Measurements from ENCODE around the gene SPATA13. TPM values are rescaled to one million over a fixed set of nuclear protein-coding genes. Genes with fewer than 3 reads are reported as not detected.

The SPATA13 gene
- total RNA-seq, 3 donors from 2014 or later (not counting 1 experiment from before 2014, with no cell fraction given): 108 to 141 (median 141) TPM

GRCh38 chr13:24178847-24179485, 18.4 kb downstream of the SPATA13 start:
- Mint-ChIP-seq H3K36me3 (peaks cover 6% of the 10 kb centered on the region), H3K4me3 (no peak overlapping the region), H3K27ac (no peak overlapping the region), H3K27me3 (ENCODE audit: low read depth in 2 of 2) (peaks cover 0 to 7% of the 10 kb centered on the region in 2 donors), H3K9me3 (peaks cover 2% of the 10 kb centered on the region in 2 donors), H3K4me1 (peaks cover 10 to 13% of the 10 kb centered on the region in 2 donors)
- no peaks in the 10 kb centered on the region for H3K36me3 ChIP-seq (ENCODE audit: control insufficient read depth, insufficient read depth, low read length)
- H3K27ac ChIP-seq (ENCODE audit: low read length): no peak overlapping the region
- DNase-seq: no peak
- intact Hi-C loops (cut with micrococcal nuclease): no loop called here
- H3K4me3 ChIP-seq (ENCODE audit: low read length): no peak overlapping the region
- ATAC-seq: no peak
- peaks cover 5% of the 10 kb centered on the region for H3K4me1 ChIP-seq (ENCODE audit: control insufficient read depth, insufficient read depth, low read length)
- no peaks in the 10 kb centered on the region for H3K27me3 ChIP-seq (ENCODE audit: control insufficient read depth, insufficient read depth, low read length)
- WGBS (ENCODE audit: insufficient coverage): 87% methylated on average over 2 of the region's 2 CpGs
- no peak for TF ChIP-seq CTCF (IDR thresholded peaks at IDR 0.05)
- H3K9me3 ChIP-seq (ENCODE audit: control insufficient read depth, insufficient read depth, low read length): peaks cover 6% of the 10 kb centered on the region

- DNase-seq: no peak
- no peak overlapping the region for H3K4me3 Mint-ChIP-seq
- ATAC-seq: no peak
These were observed 18.9 kb downstream of the SPATA13 start for GRCh38 chr13:24179486-24179850.

GRCh38 chr13:24180750-24181377, 20.3 kb downstream of the SPATA13 start:
- intact Hi-C loops (cut with micrococcal nuclease): no loop called here
- H3K27me3 Mint-ChIP-seq (ENCODE audit: low read depth in 2 of 2): peaks cover 0 to 2% of the 10 kb centered on the region in 2 donors
- 95% methylated on average over 4 of the region's 5 CpGs for WGBS (ENCODE audit: insufficient coverage)
- no peak overlapping the region for H3K4me3 Mint-ChIP-seq
- peaks cover 2% of the 10 kb centered on the region in 2 donors for H3K9me3 Mint-ChIP-seq
- no peak for ATAC-seq
- no peak for TF ChIP-seq CTCF (IDR thresholded peaks at IDR 0.05)
- Histone ChIP-seq H3K9me3 (ENCODE audit: control insufficient read depth, insufficient read depth, low read length) (peaks cover 6% of the 10 kb centered on the region), H3K27me3 (ENCODE audit: control insufficient read depth, insufficient read depth, low read length) (no peaks in the 10 kb centered on the region), H3K36me3 (ENCODE audit: control insufficient read depth, insufficient read depth, low read length) (no peaks in the 10 kb centered on the region), H3K4me1 (ENCODE audit: control insufficient read depth, insufficient read depth, low read length) (peaks cover 5% of the 10 kb centered on the region), H3K27ac (ENCODE audit: low read length) (no peak overlapping the region), H3K4me3 (ENCODE audit: low read length) (no peak overlapping the region)
- H3K36me3 Mint-ChIP-seq: peaks cover 6% of the 10 kb centered on the region
- H3K27ac Mint-ChIP-seq: no peak overlapping the region
- peaks cover 13% of the 10 kb centered on the region in 2 donors for H3K4me1 Mint-ChIP-seq
- no peak for DNase-seq

More at GRCh38 chr13:24179486-24179850, 18.9 kb downstream of the SPATA13 start:
- 100% methylated on average over 1 of the region's 1 CpG for WGBS (ENCODE audit: insufficient coverage)
- Mint-ChIP-seq H3K4me1 (peaks cover 13% of the 10 kb centered on the region in 2 donors), H3K27me3 (ENCODE audit: low read depth in 2 of 2) (peaks cover 0 to 7% of the 10 kb centered on the region in 2 donors), H3K27ac (no peak overlapping the region), H3K36me3 (peaks cover 6% of the 10 kb centered on the region), H3K9me3 (peaks cover 2% of the 10 kb centered on the region in 2 donors)
- H3K27ac ChIP-seq (ENCODE audit: low read length): no peak overlapping the region
- no peaks in the 10 kb centered on the region for H3K27me3 ChIP-seq (ENCODE audit: control insufficient read depth, insufficient read depth, low read length)
- no peak for TF ChIP-seq CTCF (IDR thresholded peaks at IDR 0.05)
- no peaks in the 10 kb centered on the region for H3K36me3 ChIP-seq (ENCODE audit: control insufficient read depth, insufficient read depth, low read length)
- peaks cover 5% of the 10 kb centered on the region for H3K4me1 ChIP-seq (ENCODE audit: control insufficient read depth, insufficient read depth, low read length)
- peaks cover 6% of the 10 kb centered on the region for H3K9me3 ChIP-seq (ENCODE audit: control insufficient read depth, insufficient read depth, low read length)
- no peak overlapping the region for H3K4me3 ChIP-seq (ENCODE audit: low read length)
- intact Hi-C loops (cut with micrococcal nuclease): no loop called here

Data from natural killer cell (primary cell).